Type B pancreatic cell (in vitro differentiated cells): ENCODE measurements around the gene DTX1. TPM values are rescaled to one million over a fixed set of nuclear protein-coding genes. Genes with fewer than 3 reads are reported as not detected.
A peak's percentile ranks its signal among the peaks of the same experiment; 100 is the strongest.

Source experiments
- DNase-seq: peaks from one replicate; pipeline ENCODE4 v3.0.0; 2021; ENCODE audit warnings: mixed read lengths; ENCODE audit not compliant: unreplicated experiment; ENCODE audit errors: extremely low spot score
- H3K27ac Mint-ChIP-seq: 2 replicates; pipeline ENCODE4 v1.8.0; 2021; ENCODE audit warnings: mild to moderate bottlenecking, mixed read lengths
- H3K27me3 Mint-ChIP-seq: 2 replicates; pipeline ENCODE4 v1.8.0; 2021; ENCODE audit warnings: mixed read lengths
- H3K36me3 Mint-ChIP-seq: 2 replicates; pipeline ENCODE4 v1.8.0; 2021; ENCODE audit warnings: mixed read lengths
- H3K4me1 Mint-ChIP-seq: one replicate; pipeline ENCODE4 v1.8.0; 2021; ENCODE audit warnings: mixed read lengths; ENCODE audit not compliant: unreplicated experiment
- H3K4me3 Mint-ChIP-seq: 2 replicates; pipeline ENCODE4 v1.8.0; 2021; ENCODE audit warnings: mild to moderate bottlenecking, mixed read lengths
- H3K9me3 Mint-ChIP-seq: 2 replicates; pipeline ENCODE4 v1.8.0; 2021; ENCODE audit warnings: mixed read lengths
- CTCF ChIP-seq: fragments of 200-600 bp; sonication (generic); conservative IDR thresholded peaks from 2 replicates; pipeline ENCODE4 v1.5.0; 2021; ENCODE audit warnings: antibody characterized with exemption, mild to moderate bottlenecking
- total RNA-seq: library from RNA; stranded (reverse); gene quantifications from 2 replicates; pipeline ENCODE4 v1.2.1, GENCODE V29; 2021; ENCODE audit warnings: low replicate concordance

The DTX1 gene
- total RNA-seq, 1 donor from 2014 or later = 2.4 TPM

- no peak overlapping the region for H3K27ac Mint-ChIP-seq
- no peaks in the 10 kb centered on the region for H3K4me1 Mint-ChIP-seq
- no peaks in the 10 kb centered on the region for H3K9me3 Mint-ChIP-seq
- peaks cover 33% of the 10 kb centered on the region for H3K27me3 Mint-ChIP-seq
- TF ChIP-seq CTCF = no peak
- H3K4me3 Mint-ChIP-seq = no peak overlapping the region
- no peak for DNase-seq
- H3K36me3 Mint-ChIP-seq = no peaks in the 10 kb centered on the region
Observed at GRCh38 chr12:113127791-113128199, 71.3 kb downstream of the DTX1 start.

GRCh38 chr12:113128802-113129663, 72.5 kb downstream of the DTX1 start:
- no peak for DNase-seq
- H3K27ac Mint-ChIP-seq = no peak overlapping the region
- no peaks in the 10 kb centered on the region for H3K9me3 Mint-ChIP-seq
- H3K36me3 Mint-ChIP-seq = no peaks in the 10 kb centered on the region
- H3K4me1 Mint-ChIP-seq = no peaks in the 10 kb centered on the region
- TF ChIP-seq CTCF = no peak
- H3K27me3 Mint-ChIP-seq = peaks cover 33% of the 10 kb centered on the region
- no peak overlapping the region for H3K4me3 Mint-ChIP-seq

GRCh38 chr12:113129664-113130456, 73.3 kb downstream of the DTX1 start:
- Mint-ChIP-seq H3K27me3 (peaks cover 37% of the 10 kb centered on the region), H3K4me3 (no peak overlapping the region), H3K4me1 (no peaks in the 10 kb centered on the region), H3K27ac (no peak overlapping the region), H3K9me3 (no peaks in the 10 kb centered on the region), H3K36me3 (no peaks in the 10 kb centered on the region)
- DNase-seq = no peak
- no peak for TF ChIP-seq CTCF

GRCh38 chr12:113130457-113131135, 74.1 kb downstream of the DTX1 start:
- no peak overlapping the region for H3K4me3 Mint-ChIP-seq
- H3K27me3 Mint-ChIP-seq = peaks cover 43% of the 10 kb centered on the region
- no peaks in the 10 kb centered on the region for H3K36me3 Mint-ChIP-seq
- TF ChIP-seq CTCF = peak; percentile 14
- H3K4me1 Mint-ChIP-seq = no peaks in the 10 kb centered on the region
- no peaks in the 10 kb centered on the region for H3K9me3 Mint-ChIP-seq
- DNase-seq = no peak
- H3K27ac Mint-ChIP-seq = no peak overlapping the region

- DNase-seq = no peak
- Mint-ChIP-seq H3K4me3 (no peak overlapping the region), H3K4me1 (no peaks in the 10 kb centered on the region), H3K27me3 (peaks cover 51% of the 10 kb centered on the region), H3K36me3 (no peaks in the 10 kb centered on the region), H3K27ac (no peak overlapping the region), H3K9me3 (no peaks in the 10 kb centered on the region)
- no peak for TF ChIP-seq CTCF
Observed at GRCh38 chr12:113131556-113131955, 75.0 kb downstream of the DTX1 start.
